H1 (cell line): Measurements from ENCODE around the gene PLEKHH2. TPM values are rescaled to one million over a fixed set of nuclear protein-coding genes. Genes with fewer than 3 reads are reported as not detected.

Experiments used
- CTCF ChIA-PET: fragments of 300-600 bp; sonication (Branson Sonifier 250); formaldehyde crosslinking; loops from one replicate; lab custom pipeline; 2021; ENCODE audit not compliant: partially characterized antibody; lab: Charles Lee
- POLR2A ChIA-PET: fragments of 300-600 bp; sonication (Branson Sonifier 250); formaldehyde crosslinking; loops from one replicate; lab custom pipeline; 2021; ENCODE audit warnings: inconsistent platforms; ENCODE audit not compliant: partially characterized antibody; lab: Charles Lee
- DNase-seq, 2 experiments: peaks; one replicate each; pipeline versions ENCODE4 v3.0.0 to v3.0.0-alpha.2; 2010 to 2022; ENCODE audit warnings: low spot score in 2 of 2, low read depth in 1 of 2, mixed read lengths in 1 of 2
- FAIRE-seq: peaks from 2 replicates; lab custom pipeline; 2011; peaks lifted over from hg19 to GRCh38; lab: Jason Lieb, UNC
- H2AFZ ChIP-seq: 2 replicates; pipeline ENCODE4 v1.8.1; 2012; ENCODE audit warnings: low read length, inconsistent platforms
- H2AK5ac ChIP-seq: 2 replicates; pipeline ENCODE4 v1.6.1; 2013; ENCODE audit warnings: low read depth, low read length
- H2BK120ac ChIP-seq: replicated peaks from 2 replicates; pipeline ENCODE3; 2013; ENCODE audit warnings: low read depth, low read length, inconsistent platforms
- H2BK12ac ChIP-seq: 2 replicates; pipeline ENCODE4 v1.6.1; 2013; ENCODE audit warnings: low read depth, low read length
- H2BK15ac ChIP-seq: 2 replicates; pipeline ENCODE4 v1.6.1; 2013; ENCODE audit warnings: low read length
- H2BK20ac ChIP-seq: 2 replicates; pipeline ENCODE4 v1.6.1; 2013; ENCODE audit warnings: low read length
- H2BK5ac ChIP-seq: 2 replicates; pipeline ENCODE4 v1.6.1; 2013; ENCODE audit warnings: low read depth, low read length
- H3K14ac ChIP-seq: 2 replicates; pipeline ENCODE4 v1.6.1; 2013; ENCODE audit warnings: inconsistent platforms; ENCODE audit not compliant: insufficient read length
- H3K18ac ChIP-seq: 2 replicates; pipeline ENCODE4 v1.6.1; 2013; ENCODE audit warnings: low read length; ENCODE audit errors: extremely low read depth
- H3K23ac ChIP-seq: 2 replicates; pipeline ENCODE4 v1.6.1; 2013; ENCODE audit warnings: inconsistent platforms; ENCODE audit not compliant: insufficient read length
- H3K23me2 ChIP-seq: 2 replicates; pipeline ENCODE4 v1.6.1; 2013; ENCODE audit warnings: low read depth, low read length
- H3K27ac ChIP-seq: 2 replicates; pipeline ENCODE4 v1.6.1; 2011; ENCODE audit warnings: low read depth, low read length, inconsistent platforms
- H3K27me3 ChIP-seq, 4 experiments: replicated peaks in 1 of 4; 1 replicate in 1 of 4; 2 replicates in 3 of 4; pipeline versions ENCODE4 v1.6.1 to v1.8.1; 2011 to 2013; ENCODE audit warnings: low read length in 3 of 4, mild to moderate bottlenecking in 3 of 4, inconsistent platforms in 2 of 4, mixed read lengths in 2 of 4, moderate library complexity in 1 of 4; ENCODE audit not compliant: control insufficient read depth in 3 of 4, insufficient read depth in 3 of 4; ENCODE audit errors: extremely low read depth in 1 of 4
- H3K36me3 ChIP-seq, 4 experiments: 2 replicates each; pipeline versions ENCODE4 v1.6.1 to v1.8.1; 2011 to 2013; ENCODE audit warnings: mild to moderate bottlenecking in 4 of 4, low read length in 3 of 4, moderate library complexity in 2 of 4, control low read depth in 1 of 4, inconsistent platforms in 1 of 4; ENCODE audit not compliant: insufficient read depth in 4 of 4, control insufficient read depth in 2 of 4
- H3K4ac ChIP-seq: replicated peaks from 2 replicates; pipeline ENCODE3; 2013; ENCODE audit warnings: low read length, low read depth, mixed read lengths, inconsistent platforms; ENCODE audit not compliant: insufficient read length
- H3K4me1 ChIP-seq, 4 experiments: replicated peaks in 1 of 4; 1 replicate in 1 of 4; 2 replicates in 3 of 4; pipeline versions ENCODE4 v1.6.1 to v1.8.1; 2011 to 2013; ENCODE audit warnings: low read length in 3 of 4, inconsistent platforms in 2 of 4, mixed read lengths in 1 of 4; ENCODE audit not compliant: insufficient read depth in 4 of 4, control insufficient read depth in 3 of 4
- H3K4me2 ChIP-seq, 2 experiments: 2 replicates each; pipeline versions ENCODE4 v1.6.1 to v1.8.1; 2011 to 2013; ENCODE audit warnings: low read depth in 2 of 2, low read length in 2 of 2, control low read depth in 1 of 2, inconsistent platforms in 1 of 2, mild to moderate bottlenecking in 1 of 2; ENCODE audit not compliant: insufficient read depth in 1 of 2
- H3K4me3 ChIP-seq, 4 experiments: fragments of 200-600, 300-600 bp in 1 of 4; sonication (generic), shearing (Covaris generic), sonication (Bioruptor Twin) in 1 of 4; 2 replicates each; pipeline versions ENCODE4 v1.5.1 to v1.8.1; 2011 to 2016; ENCODE audit warnings: low read length in 4 of 4, low read depth in 3 of 4, control low read depth in 2 of 4, inconsistent platforms in 2 of 4, mild to moderate bottlenecking in 2 of 4, mixed read lengths in 1 of 4, moderate library complexity in 1 of 4; ENCODE audit not compliant: insufficient read depth in 2 of 4; ENCODE audit errors: extremely low read depth in 1 of 4
- H3K56ac ChIP-seq: replicated peaks from 2 replicates; pipeline ENCODE3; 2013; ENCODE audit warnings: low read depth, mild to moderate bottlenecking, mixed read lengths, low read length, inconsistent platforms; ENCODE audit not compliant: insufficient read length
- H3K79me1 ChIP-seq: 2 replicates; pipeline ENCODE4 v1.6.1; 2013; ENCODE audit warnings: low read depth, low read length, control low read depth
- H3K79me2 ChIP-seq, 2 experiments: 2 replicates each; pipeline versions ENCODE4 v1.6.1 to v1.8.1; 2012 to 2013; ENCODE audit warnings: low read length in 2 of 2, mild to moderate bottlenecking in 2 of 2, inconsistent platforms in 1 of 2; ENCODE audit not compliant: insufficient read depth in 2 of 2, control insufficient read depth in 1 of 2
- H3K9ac ChIP-seq, 4 experiments: replicated peaks in 1 of 4; 1 replicate in 1 of 4; 2 replicates in 3 of 4; pipeline versions ENCODE4 v1.6.1 to v1.8.1; 2011 to 2013; ENCODE audit warnings: low read depth in 3 of 4, low read length in 3 of 4, control low read depth in 2 of 4, mild to moderate bottlenecking in 2 of 4, moderate library complexity in 2 of 4, inconsistent platforms in 1 of 4; ENCODE audit errors: extremely low read depth in 1 of 4
- H3K9me3 ChIP-seq, 2 experiments: 2 replicates each; pipeline versions ENCODE4 v1.6.1 to v1.8.1; 2012 to 2013; ENCODE audit warnings: mild to moderate bottlenecking in 2 of 2, moderate library complexity in 2 of 2, control low read depth in 1 of 2, inconsistent platforms in 1 of 2, low read depth in 1 of 2, low read length in 1 of 2, mixed read lengths in 1 of 2; ENCODE audit not compliant: insufficient read depth in 2 of 2
- H4K20me1 ChIP-seq, 2 experiments: replicated peaks in 1 of 2; 2 replicates each; pipeline versions ENCODE3 to v1.8.1; 2011 to 2013; ENCODE audit warnings: inconsistent platforms in 2 of 2, low read length in 2 of 2, mild to moderate bottlenecking in 1 of 2; ENCODE audit not compliant: insufficient read depth in 2 of 2, control insufficient read depth in 1 of 2
- H4K5ac ChIP-seq: 2 replicates; pipeline ENCODE4 v1.6.1; 2013; ENCODE audit warnings: low read length, low read depth, mixed read lengths, inconsistent platforms; ENCODE audit not compliant: insufficient read length
- H4K8ac ChIP-seq: 2 replicates; pipeline ENCODE4 v1.8.0; 2013; ENCODE audit warnings: mild to moderate bottlenecking, moderate library complexity, low read length, inconsistent platforms; ENCODE audit not compliant: insufficient read depth; ENCODE audit errors: extremely low read depth
- H4K91ac ChIP-seq: replicated peaks from 2 replicates; pipeline ENCODE3; 2013; ENCODE audit warnings: low read length, mixed read lengths, inconsistent platforms; ENCODE audit not compliant: insufficient read length
- ATF2 ChIP-seq: IDR thresholded peaks from 2 replicates; pipeline ENCODE4 v1.6.1; 2012; ENCODE audit warnings: low read length, inconsistent platforms
- CREB1 ChIP-seq: IDR thresholded peaks from 2 replicates; pipeline ENCODE4 v1.6.1; 2012; ENCODE audit warnings: inconsistent platforms
- E2F6 ChIP-seq: IDR thresholded peaks from 2 replicates; pipeline ENCODE4 v1.6.1; 2012; ENCODE audit warnings: inconsistent platforms
- HDAC6 ChIP-seq: IDR thresholded peaks from one replicate; pipeline ENCODE4 v1.7.1; 2012; ENCODE audit warnings: low read depth, mild to moderate bottlenecking, inconsistent platforms, low read length, moderate library complexity
- JUND ChIP-seq: IDR thresholded peaks from 2 replicates; pipeline ENCODE4 v1.6.1; 2011; ENCODE audit warnings: mild to moderate bottlenecking, improper control_type of control experiment, low read length
- NRF1 ChIP-seq: IDR thresholded peaks from 2 replicates; pipeline ENCODE4 v1.6.1; 2011; ENCODE audit warnings: mild to moderate bottlenecking, low read depth, low read length, improper control_type of control experiment
- RBBP5 ChIP-seq: IDR thresholded peaks from 2 replicates; pipeline ENCODE4 v1.7.1; 2012; ENCODE audit warnings: low read depth, mild to moderate bottlenecking, inconsistent platforms, low read length, moderate library complexity, borderline replicate concordance
- SIN3A ChIP-seq, 2 experiments: IDR thresholded peaks in 1 of 2; conservative IDR thresholded peaks in 1 of 2; 2 replicates each; pipeline ENCODE4 v1.6.1; 2011 to 2012; ENCODE audit warnings: low read length in 2 of 2, improper control_type of control experiment in 1 of 2, low read depth in 1 of 2, mild to moderate bottlenecking in 1 of 2
- SIX5 ChIP-seq: IDR thresholded peaks from 2 replicates; pipeline ENCODE4 v1.6.1; 2011; ENCODE audit warnings: mild to moderate bottlenecking, low read depth, low read length
- TBP ChIP-seq: IDR thresholded peaks from 2 replicates; pipeline ENCODE4 v1.6.1; 2011; ENCODE audit warnings: low read depth, low read length, improper control_type of control experiment
- USF2 ChIP-seq: IDR thresholded peaks from 2 replicates; pipeline ENCODE4 v1.6.1; 2011; ENCODE audit warnings: low read length, improper control_type of control experiment
- WGBS, 2 experiments: shearing (Covaris generic) in 1 of 2; methylation state at CpG; one replicate each; pipeline versions ENCODE4 v1.1.6 to v1.1.7; 2013 to 2015; ENCODE audit warnings: low lambda C conversion rate in 2 of 2, mixed read lengths in 2 of 2, inconsistent platforms in 1 of 2, low coverage in 1 of 2, missing lambda C conversion rate in 1 of 2; ENCODE audit not compliant: insufficient replicate concordance in 2 of 2, insufficient coverage in 1 of 2, insufficient read length in 1 of 2; ENCODE audit errors: extremely low coverage in 1 of 2, missing lambda C conversion rate in 1 of 2; 5-methylcytosine and 5-hydroxymethylcytosine counted together
- polyA plus RNA-seq, 7 experiments: library from polyadenylated mRNA; depleted of rRNA in 3 of 7; stranded (reverse) in 5 of 7; unstranded in 2 of 7; fragments of >200 nt in 5 of 7; fragments of 200-250 nt in 2 of 7; gene quantifications; 1 replicate in 5 of 7; 2 replicates in 1 of 7; 4 replicates in 1 of 7; pipeline versions ENCODE4 v1.2.1 to v1.2.3, GENCODE V29; 2011 to 2013; ENCODE audit warnings: missing spikeins in 2 of 7, mixed read lengths in 2 of 7
- total RNA-seq: library from RNA; stranded (reverse); fragmentation: NEBNext Ultra II Directional; extraction: Animal tissue kit (Norgen Biotek cat#: 25700); gene quantifications from 2 replicates; pipeline ENCODE4 v1.2.1, GENCODE V29; 2021

PLEKHH2 gene
- total and polyA plus RNA-seq, 2 of the 8 experiments (the other 6 are each of a cell fraction or from before 2014, with no cell fraction given): 2.2 to 5.0 TPM

- no peaks in the 10 kb centered on the region for H3K4me1 ChIP-seq
- H4K5ac ChIP-seq: no peak overlapping the region
- H3K27me3 ChIP-seq: no peaks in the 10 kb centered on the region
- 89% methylated on average over 6 of the region's 6 CpGs; no CpG with 5 or more reads in 1 of the 2 experiments for WGBS, 2 experiments
- H3K36me3 ChIP-seq: no peaks in the 10 kb centered on the region
- no peak overlapping the region for H2AFZ ChIP-seq
- H2BK20ac ChIP-seq: no peak overlapping the region
- no peak overlapping the region for H2BK12ac ChIP-seq
- H3K79me2 ChIP-seq: no peaks in the 10 kb centered on the region
- H3K18ac ChIP-seq: no peak overlapping the region
- H3K9ac ChIP-seq: no peak overlapping the region
- H2BK15ac ChIP-seq: no peak overlapping the region
- no peak overlapping the region for H2BK120ac ChIP-seq
- H3K4me2 ChIP-seq: no peak overlapping the region
- H3K14ac ChIP-seq: no peak overlapping the region
- DNase-seq: no peak
- H3K27ac ChIP-seq: no peak overlapping the region
- H4K91ac ChIP-seq: no peak overlapping the region
- no peak overlapping the region for H2AK5ac ChIP-seq
- H3K4ac ChIP-seq: no peak overlapping the region
- no peak overlapping the region for H3K4me3 ChIP-seq
- H4K8ac ChIP-seq: no peak overlapping the region
- H3K79me1 ChIP-seq: no peaks in the 10 kb centered on the region
- ChIA-PET POLR2A (no interaction called here), CTCF (interaction anchor here (0.9 to 1.2 kb wide), 2 partner anchors 9 to 96 kb away, joined by 3 read pairs; no protein-coding TSS in a partner anchor)
- no peak for FAIRE-seq
- H3K23me2 ChIP-seq: no peaks in the 10 kb centered on the region
- no peaks in the 10 kb centered on the region for H4K20me1 ChIP-seq
- H3K23ac ChIP-seq: no peak overlapping the region
- no peaks in the 10 kb centered on the region for H3K9me3 ChIP-seq
- H2BK5ac ChIP-seq: no peak overlapping the region
- no peak overlapping the region for H3K56ac ChIP-seq
- no peak for TF ChIP-seq TBP
- TF ChIP-seq SIX5: no peak
- TF ChIP-seq JUND: no peak
- TF ChIP-seq ATF2: no peak
- TF ChIP-seq HDAC6: no peak
- TF ChIP-seq RBBP5: no peak
- no peak for TF ChIP-seq CREB1
- TF ChIP-seq USF2: no peak
- TF ChIP-seq NRF1: no peak
- TF ChIP-seq E2F6: no peak
- no peak for TF ChIP-seq SIN3A (conservative IDR thresholded peaks at IDR 0.05 in 1 of 2, IDR thresholded peaks at IDR 0.05 in 1 of 2; ENCODE audit: low read depth in 1 of 2, low read length in 2 of 2)
Measured at GRCh38 chr2:43708178-43708577, 71.1 kb downstream of the PLEKHH2 start.
